PC-3 (cell line): Measurements from ENCODE around the gene POMT2.

Source experiments
- EZH2 ChIP-seq: fragments of 300-600 bp; sonication (generic); IDR thresholded peaks from one replicate; pipeline ENCODE4 v1.6.1; 2017; ENCODE audit warnings: antibody characterized with exemption, mild to moderate bottlenecking, low read length; ENCODE audit not compliant: unreplicated experiment
- TF ChIP-seq, protein P1 (sequence below): fragments of 300-600 bp; sonication (generic); conservative IDR thresholded peaks from 2 replicates; pipeline ENCODE4 v1.5.1; 2017; ENCODE audit warnings: antibody characterized with exemption, low read depth, mild to moderate bottlenecking, low read length

- TF ChIP-seq, protein P1, sequence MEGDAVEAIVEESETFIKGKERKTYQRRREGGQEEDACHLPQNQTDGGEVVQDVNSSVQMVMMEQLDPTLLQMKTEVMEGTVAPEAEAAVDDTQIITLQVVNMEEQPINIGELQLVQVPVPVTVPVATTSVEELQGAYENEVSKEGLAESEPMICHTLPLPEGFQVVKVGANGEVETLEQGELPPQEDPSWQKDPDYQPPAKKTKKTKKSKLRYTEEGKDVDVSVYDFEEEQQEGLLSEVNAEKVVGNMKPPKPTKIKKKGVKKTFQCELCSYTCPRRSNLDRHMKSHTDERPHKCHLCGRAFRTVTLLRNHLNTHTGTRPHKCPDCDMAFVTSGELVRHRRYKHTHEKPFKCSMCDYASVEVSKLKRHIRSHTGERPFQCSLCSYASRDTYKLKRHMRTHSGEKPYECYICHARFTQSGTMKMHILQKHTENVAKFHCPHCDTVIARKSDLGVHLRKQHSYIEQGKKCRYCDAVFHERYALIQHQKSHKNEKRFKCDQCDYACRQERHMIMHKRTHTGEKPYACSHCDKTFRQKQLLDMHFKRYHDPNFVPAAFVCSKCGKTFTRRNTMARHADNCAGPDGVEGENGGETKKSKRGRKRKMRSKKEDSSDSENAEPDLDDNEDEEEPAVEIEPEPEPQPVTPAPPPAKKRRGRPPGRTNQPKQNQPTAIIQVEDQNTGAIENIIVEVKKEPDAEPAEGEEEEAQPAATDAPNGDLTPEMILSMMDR, result no peak
- no peak for TF ChIP-seq EZH2
Measured at GRCh38 chr14:77296155-77296554, 24.5 kb downstream of the POMT2 start.
